Keratinocyte (primary cell): ENCODE measurements around the gene INTS3. TPM values are rescaled to one million over a fixed set of nuclear protein-coding genes. Genes with fewer than 3 reads are reported as not detected.

ENCODE experiments used
- DNase-seq: peaks from one replicate; pipeline ENCODE4 v3.0.0-alpha.2; 2011; ENCODE audit warnings: low read depth, missing footprints, low spot score
- FAIRE-seq: peaks from 2 replicates; lab custom pipeline; 2011; peaks lifted over from hg19 to GRCh38; lab: Jason Lieb, UNC
- H2AFZ ChIP-seq: 2 replicates; pipeline ENCODE4 v1.6.0; 2012; ENCODE audit warnings: low read length, control low read depth, inconsistent platforms; ENCODE audit not compliant: control insufficient read depth
- H3K27ac ChIP-seq: 2 replicates; pipeline ENCODE4 v1.5.1; 2011; ENCODE audit warnings: low read length; ENCODE audit not compliant: control insufficient read depth, insufficient read depth
- H3K27me3 ChIP-seq: 3 replicates; pipeline ENCODE4 v1.6.0; 2011; ENCODE audit warnings: low read length; ENCODE audit not compliant: control insufficient read depth, insufficient read depth; ENCODE audit errors: extremely low read depth
- H3K36me3 ChIP-seq, 2 experiments: 2 replicates in 1 of 2; 3 replicates in 1 of 2; pipeline ENCODE4 v1.5.1; 2011; ENCODE audit warnings: low read length in 2 of 2, mild to moderate bottlenecking in 1 of 2; ENCODE audit not compliant: control insufficient read depth in 2 of 2, insufficient read depth in 2 of 2; ENCODE audit errors: extremely low read depth in 1 of 2
- H3K4me1 ChIP-seq: 3 replicates; pipeline ENCODE4 v1.5.1; 2011; ENCODE audit warnings: low read length; ENCODE audit not compliant: control insufficient read depth, insufficient read depth; ENCODE audit errors: extremely low read depth
- H3K4me2 ChIP-seq: 3 replicates; pipeline ENCODE4 v1.6.0; 2011; ENCODE audit warnings: low read depth, low read length; ENCODE audit not compliant: control insufficient read depth, insufficient read depth; ENCODE audit errors: extremely low read depth
- H3K4me3 ChIP-seq, 3 experiments: fragments of 200-600 bp in 1 of 3; sonication (generic) in 1 of 3; 2 replicates in 2 of 3; 3 replicates in 1 of 3; pipeline ENCODE4 v1.5.1; 2011 to 2016; ENCODE audit warnings: low read length in 3 of 3, mild to moderate bottlenecking in 3 of 3, control low read depth in 2 of 3, inconsistent platforms in 1 of 3, low read depth in 1 of 3, mixed read lengths in 1 of 3, mixed run types in 1 of 3, moderate library complexity in 1 of 3; ENCODE audit not compliant: control insufficient read depth in 2 of 3, insufficient read depth in 2 of 3; ENCODE audit errors: extremely low read depth in 1 of 3
- H3K79me2 ChIP-seq: 2 replicates; pipeline ENCODE4 v1.6.0; 2012; ENCODE audit warnings: low read length; ENCODE audit not compliant: control insufficient read depth, insufficient read depth
- H3K9ac ChIP-seq: 3 replicates; pipeline ENCODE4 v1.6.0; 2011; ENCODE audit warnings: low read length; ENCODE audit not compliant: control insufficient read depth, insufficient read depth; ENCODE audit errors: extremely low read depth
- H3K9me1 ChIP-seq: 3 replicates; pipeline ENCODE4 v1.6.0; 2011; ENCODE audit warnings: low read length; ENCODE audit not compliant: control insufficient read depth, insufficient read depth; ENCODE audit errors: extremely low read depth
- H3K9me3 ChIP-seq: 2 replicates; pipeline ENCODE4 v1.5.1; 2012; ENCODE audit warnings: low read depth, low read length; ENCODE audit not compliant: control insufficient read depth
- H4K20me1 ChIP-seq: 3 replicates; pipeline ENCODE4 v1.6.0; 2011; ENCODE audit warnings: low read length; ENCODE audit not compliant: control insufficient read depth, insufficient read depth; ENCODE audit errors: extremely low read depth
- EZH2 ChIP-seq: IDR thresholded peaks from one replicate; pipeline ENCODE4 v1.6.1; 2012; ENCODE audit warnings: inconsistent platforms, mild to moderate bottlenecking, low read length, moderate library complexity
- dilution Hi-C: fragments of 300-500 bp; cut with MboI; formaldehyde crosslinking; loops from one replicate; pipeline ENCODE4 v1.7.0; 2020; ENCODE audit warnings: low sequenced_read_pairs; ENCODE audit not compliant: extremely low pct_ligation_motif_present
- polyA plus RNA-seq, 5 experiments: library from polyadenylated mRNA; depleted of rRNA in 3 of 5; stranded (reverse) in 3 of 5; stranded (forward) in 1 of 5; unstranded in 1 of 5; fragments of >200 nt; gene quantifications; 1 replicate in 1 of 5; 2 replicates in 3 of 5; 3 replicates in 1 of 5; pipeline versions ENCODE4 v1.2.1 to v1.2.3, GENCODE V29; 2011 to 2012; ENCODE audit warnings: missing spikeins in 2 of 5, low read depth in 1 of 5, low replicate concordance in 1 of 5
- TF ChIP-seq, protein P1 (sequence below), 3 experiments: IDR thresholded peaks in 1 of 3; conservative IDR thresholded peaks in 1 of 3; optimal IDR thresholded peaks in 1 of 3; 2 replicates in 2 of 3; 3 replicates in 1 of 3; pipeline versions ENCODE3 to v1.5.1; 2011; ENCODE audit warnings: low read length in 3 of 3, mild to moderate bottlenecking in 3 of 3, moderate library complexity in 2 of 3, control low read depth in 1 of 3, inconsistent platforms in 1 of 3; ENCODE audit not compliant: insufficient read depth in 2 of 3; ENCODE audit errors: extremely low read depth in 1 of 3

INTS3 gene
- polyA plus RNA-seq, 1 donor (not counting 4 experiments of a cell fraction or from before 2014, with no cell fraction given), result 24.6 TPM

DNA sequence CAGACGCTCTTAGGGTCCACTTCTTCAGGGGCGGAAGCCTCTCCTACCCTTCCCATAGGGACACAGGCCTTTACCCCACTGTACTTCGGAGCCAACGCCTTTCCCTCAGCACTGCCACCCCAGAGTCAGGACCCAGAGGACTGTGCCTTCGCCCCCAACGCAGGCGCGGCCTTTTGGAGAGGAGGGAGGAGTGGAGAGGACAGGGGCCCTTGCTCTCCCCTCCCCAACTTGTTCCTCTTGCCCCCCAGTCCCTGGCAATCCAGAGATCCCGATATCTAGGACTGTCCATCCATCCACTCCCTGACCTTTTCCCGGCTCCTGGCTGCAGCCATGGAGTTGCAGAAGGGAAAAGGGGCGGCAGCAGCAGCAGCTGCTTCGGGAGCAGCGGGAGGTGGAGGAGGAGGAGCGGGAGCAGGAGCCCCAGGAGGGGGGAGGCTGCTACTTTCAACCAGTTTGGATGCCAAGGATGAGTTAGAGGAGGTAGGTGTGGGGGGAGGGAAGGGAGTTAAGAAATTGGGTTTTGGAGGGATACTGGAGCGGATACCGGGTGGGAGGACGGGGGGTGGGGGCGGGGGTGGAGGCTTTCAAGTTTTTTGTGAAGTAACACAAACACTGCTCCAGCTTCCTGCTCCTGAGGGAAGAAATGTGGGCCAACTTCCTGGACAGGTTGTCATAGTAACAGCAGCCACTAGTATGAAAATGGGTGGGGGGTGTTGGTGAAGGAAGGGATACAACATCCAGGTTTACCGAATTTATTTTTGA lies 636 bp downstream of the INTS3 start:
- no peaks in the 10 kb centered on the region for H4K20me1 ChIP-seq
- no peaks in the 10 kb centered on the region for H3K9me3 ChIP-seq
- TF ChIP-seq EZH2, result no peak
- TF ChIP-seq, protein P1, sequence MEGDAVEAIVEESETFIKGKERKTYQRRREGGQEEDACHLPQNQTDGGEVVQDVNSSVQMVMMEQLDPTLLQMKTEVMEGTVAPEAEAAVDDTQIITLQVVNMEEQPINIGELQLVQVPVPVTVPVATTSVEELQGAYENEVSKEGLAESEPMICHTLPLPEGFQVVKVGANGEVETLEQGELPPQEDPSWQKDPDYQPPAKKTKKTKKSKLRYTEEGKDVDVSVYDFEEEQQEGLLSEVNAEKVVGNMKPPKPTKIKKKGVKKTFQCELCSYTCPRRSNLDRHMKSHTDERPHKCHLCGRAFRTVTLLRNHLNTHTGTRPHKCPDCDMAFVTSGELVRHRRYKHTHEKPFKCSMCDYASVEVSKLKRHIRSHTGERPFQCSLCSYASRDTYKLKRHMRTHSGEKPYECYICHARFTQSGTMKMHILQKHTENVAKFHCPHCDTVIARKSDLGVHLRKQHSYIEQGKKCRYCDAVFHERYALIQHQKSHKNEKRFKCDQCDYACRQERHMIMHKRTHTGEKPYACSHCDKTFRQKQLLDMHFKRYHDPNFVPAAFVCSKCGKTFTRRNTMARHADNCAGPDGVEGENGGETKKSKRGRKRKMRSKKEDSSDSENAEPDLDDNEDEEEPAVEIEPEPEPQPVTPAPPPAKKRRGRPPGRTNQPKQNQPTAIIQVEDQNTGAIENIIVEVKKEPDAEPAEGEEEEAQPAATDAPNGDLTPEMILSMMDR (optimal IDR thresholded peaks at IDR 0.05 in 1 of 3, IDR thresholded peaks at IDR 0.05 in 1 of 3, conservative IDR thresholded peaks at IDR 0.05 in 1 of 3; ENCODE audit: extremely low read depth in 1 of 3, insufficient read depth in 2 of 3, low read length in 3 of 3), result peak in 1 of 3 experiments; percentile 1
- H2AFZ ChIP-seq, result peak overlapping the region; percentile 74
- no peaks in the 10 kb centered on the region for H3K9me1 ChIP-seq
- no peaks in the 10 kb centered on the region for H3K27me3 ChIP-seq
- DNase-seq (no peak), FAIRE-seq (no peak)
- H3K79me2 ChIP-seq, result peaks cover 12% of the 10 kb centered on the region
- dilution Hi-C loops, result no loop called here
- H3K27ac ChIP-seq, result peak overlapping the region; percentile 97
- H3K36me3 ChIP-seq, result peaks cover 0 to 1% of the 10 kb centered on the region in 2 experiments
- H3K4me3 ChIP-seq, result peak overlapping the region; percentile 89 to 96 (median 92)
- H3K4me2 ChIP-seq, result peak overlapping the region; percentile 94
- peaks cover 8% of the 10 kb centered on the region for H3K4me1 ChIP-seq
- H3K9ac ChIP-seq, result peak overlapping the region; percentile 99

DNA sequence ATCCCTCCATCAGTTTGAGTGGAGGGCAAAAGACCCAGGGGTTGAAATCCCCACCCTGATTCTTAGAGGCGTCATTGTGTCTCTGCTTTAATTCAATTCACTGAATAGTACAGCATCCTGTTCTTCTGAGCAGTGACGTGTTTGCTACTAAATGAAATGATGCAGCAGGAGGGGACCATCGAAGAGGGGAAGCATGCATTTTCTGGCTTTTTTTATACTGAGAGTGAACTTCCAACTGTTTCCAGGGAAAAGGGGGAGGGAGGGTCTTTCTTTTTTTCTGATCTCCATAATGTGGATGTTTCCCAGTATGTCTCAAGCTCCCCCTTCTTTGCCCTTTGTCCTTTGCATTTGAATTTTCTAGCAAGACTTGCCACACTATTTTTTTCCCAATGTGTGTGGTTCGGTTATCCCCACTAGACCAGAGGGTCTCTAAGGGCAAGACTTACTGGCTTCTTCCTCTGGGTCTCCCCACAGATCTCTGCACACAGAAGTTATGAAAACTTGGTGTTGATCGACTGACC lies 2.7 kb downstream of the INTS3 start:
- H3K9ac ChIP-seq, result no peak overlapping the region
- H3K9me1 ChIP-seq, result no peaks in the 10 kb centered on the region
- H3K36me3 ChIP-seq, result peaks cover 0 to 3% of the 10 kb centered on the region in 2 experiments
- no peak overlapping the region for H2AFZ ChIP-seq
- H3K4me2 ChIP-seq, result no peak overlapping the region
- no peaks in the 10 kb centered on the region for H3K9me3 ChIP-seq
- no peaks in the 10 kb centered on the region for H3K27me3 ChIP-seq
- H3K27ac ChIP-seq, result no peak overlapping the region
- dilution Hi-C loops, result no loop called here
- FAIRE-seq, result no peak
- H3K79me2 ChIP-seq, result peaks cover 12% of the 10 kb centered on the region
- no peak for DNase-seq
- no peaks in the 10 kb centered on the region for H4K20me1 ChIP-seq
- TF ChIP-seq EZH2, result no peak
- TF ChIP-seq, protein P1 (optimal IDR thresholded peaks at IDR 0.05 in 1 of 3, IDR thresholded peaks at IDR 0.05 in 1 of 3, conservative IDR thresholded peaks at IDR 0.05 in 1 of 3; ENCODE audit: extremely low read depth in 1 of 3, insufficient read depth in 2 of 3, low read length in 3 of 3), result no peak
- peaks cover 8% of the 10 kb centered on the region for H3K4me1 ChIP-seq
- H3K4me3 ChIP-seq, result no peak overlapping the region
